COLO668 (cell line): ENCODE measurements around the gene CDKAL1.

ENCODE experiments used
- DNase-seq: peaks from one replicate; lab custom pipeline; 2025; ENCODE audit not compliant: unreplicated experiment; lab: John Stamatoyannopoulos, UW

CDKAL1 gene

DNA sequence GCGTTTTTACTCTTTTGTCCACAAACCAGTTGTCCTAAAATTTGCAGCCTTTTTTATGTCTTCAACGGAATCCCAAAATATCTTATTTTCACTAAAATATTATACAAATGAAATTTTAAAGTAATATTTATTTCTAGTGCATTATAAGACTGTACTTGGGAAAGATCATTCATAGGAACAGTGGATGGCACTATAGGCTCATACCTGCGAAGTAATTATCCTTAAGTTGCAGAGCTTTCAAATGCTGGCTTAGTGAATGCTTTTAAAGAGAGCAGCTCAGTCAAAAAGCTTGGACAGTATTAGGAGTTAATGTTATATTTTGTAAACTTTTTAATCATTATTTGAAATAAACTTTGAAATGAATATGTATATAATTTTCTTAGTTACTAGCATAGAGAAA lies 254.9 kb downstream of the CDKAL1 start:
- DNase-seq: no peak

DNA sequence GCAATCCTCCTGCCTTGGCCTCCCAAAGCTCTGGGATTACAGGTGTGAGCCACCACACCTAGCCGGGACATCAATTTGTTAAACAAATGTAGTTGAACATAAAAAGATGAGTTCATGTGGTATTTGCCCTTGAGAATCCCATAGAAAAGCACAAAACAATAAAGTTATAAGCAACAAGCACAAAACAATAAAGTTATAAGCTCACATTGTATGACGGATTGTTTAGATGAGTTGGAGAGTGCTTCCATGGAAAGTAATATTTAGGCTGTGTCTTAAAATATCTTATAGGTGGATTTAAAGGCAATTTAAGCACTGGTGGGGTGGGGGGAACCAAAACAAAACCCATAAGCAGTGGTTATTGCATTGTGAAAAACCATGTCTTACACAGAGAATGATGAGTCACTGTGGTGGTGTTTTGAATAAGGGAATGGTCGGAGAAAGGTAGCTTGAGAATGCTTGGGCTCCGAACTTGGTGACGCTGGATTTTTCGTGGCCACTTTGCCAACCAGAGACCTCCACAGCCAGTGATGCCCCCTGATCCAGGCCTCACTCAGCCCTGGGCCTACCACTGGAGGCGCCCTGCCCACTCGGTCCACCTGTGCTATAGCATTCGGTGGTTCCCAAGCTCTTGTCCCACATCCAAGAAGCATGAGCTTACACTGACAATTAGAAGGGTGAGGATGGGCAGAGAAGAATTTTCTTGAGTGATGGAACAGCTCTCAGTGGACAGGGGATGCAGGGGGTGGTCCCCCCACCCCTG lies 256.0 kb downstream of the CDKAL1 start:
- DNase-seq: no peak

DNA sequence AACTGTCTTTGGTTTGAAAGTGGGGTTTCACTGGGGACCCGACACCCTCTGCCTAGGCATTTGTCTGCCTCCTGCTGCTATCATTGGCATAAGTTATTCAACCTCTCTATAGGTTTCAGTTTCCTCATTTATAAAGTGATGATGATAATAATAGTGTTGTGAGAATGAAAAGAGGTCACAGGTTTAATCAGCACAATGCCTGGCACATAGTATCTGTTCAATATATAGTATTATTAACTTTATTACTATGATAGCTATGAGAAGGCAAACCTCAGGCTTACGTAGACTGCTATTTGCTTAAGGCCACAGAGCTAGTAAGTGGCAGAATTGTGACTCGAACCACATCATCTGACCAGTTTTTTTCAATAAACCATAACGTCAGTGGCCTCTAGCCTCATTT lies 256.8 kb downstream of the CDKAL1 start:
- DNase-seq: no peak

DNA sequence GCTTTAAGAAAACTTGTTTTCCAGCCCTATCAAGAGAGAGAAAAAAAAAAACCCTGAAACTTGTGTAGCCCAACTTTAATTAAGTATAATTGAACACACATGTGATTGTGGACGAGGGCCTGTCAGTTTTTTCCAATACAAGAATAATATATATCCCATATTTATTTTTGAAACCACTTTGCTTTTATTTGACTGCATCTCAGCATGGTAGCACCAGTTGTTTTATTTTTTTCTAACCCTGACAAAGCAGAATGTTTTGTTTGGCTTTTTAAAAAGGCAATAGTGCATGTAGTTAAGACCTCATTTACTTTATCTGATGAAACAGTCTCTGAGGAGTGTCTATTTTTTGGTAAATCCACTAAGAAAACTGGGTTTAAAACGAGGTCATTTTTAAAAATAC lies 257.7 kb downstream of the CDKAL1 start:
- DNase-seq: no peak

DNA sequence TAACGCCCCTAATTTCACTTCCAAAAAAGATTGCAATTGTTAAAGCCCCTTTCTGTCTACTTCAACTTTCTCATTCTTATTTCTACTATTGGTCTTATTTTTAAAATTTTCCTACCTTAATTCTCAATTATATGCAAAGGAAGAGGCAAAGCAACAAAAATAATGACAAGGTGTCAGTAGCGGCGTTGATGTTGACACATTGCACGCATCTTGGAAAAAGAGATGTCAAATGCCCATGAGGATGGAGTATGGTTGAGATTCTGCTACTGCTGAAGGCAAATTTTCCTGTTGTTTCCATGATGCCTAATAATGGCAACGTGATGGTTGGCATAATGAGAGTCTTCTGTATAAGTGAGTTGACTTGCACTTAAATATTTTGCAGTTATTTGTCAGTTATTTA lies 258.9 kb downstream of the CDKAL1 start:
- no peak for DNase-seq

DNA sequence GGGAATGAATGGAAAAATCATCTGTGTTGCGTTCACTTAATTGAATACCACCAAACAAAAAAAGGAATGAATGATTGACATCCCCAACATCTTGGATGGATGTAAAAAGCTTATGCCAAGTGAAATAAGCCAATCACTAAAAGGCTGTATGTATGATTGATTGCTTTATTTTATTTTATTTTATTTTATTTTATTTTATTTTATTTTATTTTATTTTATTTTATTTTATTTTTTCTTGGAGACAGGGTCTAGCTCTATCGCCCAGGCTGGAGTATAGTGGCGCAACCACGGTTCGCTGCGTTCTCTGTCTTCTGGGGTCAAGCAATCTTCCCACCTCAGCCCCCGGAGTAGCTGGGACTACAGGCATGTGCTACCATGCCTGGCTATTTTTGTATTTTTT lies 263.3 kb downstream of the CDKAL1 start:
- DNase-seq: no peak

DNA sequence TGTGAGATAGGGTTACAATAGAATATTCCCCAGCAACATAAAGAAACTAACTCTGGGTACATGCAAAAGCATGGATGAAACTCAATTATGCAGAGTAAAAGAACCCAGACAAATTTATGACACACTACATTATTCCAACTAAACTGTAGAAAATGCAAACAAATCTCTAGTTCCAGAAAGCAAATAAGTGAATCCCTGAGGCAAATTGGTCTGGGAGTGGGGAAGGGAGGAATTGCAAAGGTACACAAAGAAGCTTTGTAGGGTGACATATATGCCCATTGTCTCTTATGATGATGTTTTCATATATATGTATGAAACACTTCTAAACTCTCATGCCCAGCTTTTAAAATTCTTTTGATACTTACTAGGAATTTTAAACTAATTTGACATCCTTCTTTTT lies 266.0 kb downstream of the CDKAL1 start:
- no peak for DNase-seq

DNA sequence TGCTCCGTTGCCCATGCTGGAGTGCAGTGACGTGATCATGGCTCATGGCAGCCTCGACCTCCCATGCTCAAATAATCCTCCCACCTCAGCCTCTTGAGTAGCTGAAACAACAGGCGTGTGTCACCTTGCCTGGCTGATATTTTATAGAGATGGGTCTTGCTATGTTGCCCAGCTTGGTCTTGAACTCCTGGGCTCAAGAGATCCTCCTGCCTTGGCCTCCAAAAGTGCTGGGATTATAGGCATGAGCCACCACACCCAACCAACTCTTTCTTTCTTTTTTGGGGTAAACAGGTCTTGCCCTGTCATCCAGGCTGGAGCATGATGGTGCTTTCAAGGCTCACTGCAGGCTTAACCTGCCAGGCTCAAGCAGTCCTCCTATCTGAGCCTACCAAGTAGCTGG lies 266.4 kb downstream of the CDKAL1 start:
- DNase-seq: no peak

DNA sequence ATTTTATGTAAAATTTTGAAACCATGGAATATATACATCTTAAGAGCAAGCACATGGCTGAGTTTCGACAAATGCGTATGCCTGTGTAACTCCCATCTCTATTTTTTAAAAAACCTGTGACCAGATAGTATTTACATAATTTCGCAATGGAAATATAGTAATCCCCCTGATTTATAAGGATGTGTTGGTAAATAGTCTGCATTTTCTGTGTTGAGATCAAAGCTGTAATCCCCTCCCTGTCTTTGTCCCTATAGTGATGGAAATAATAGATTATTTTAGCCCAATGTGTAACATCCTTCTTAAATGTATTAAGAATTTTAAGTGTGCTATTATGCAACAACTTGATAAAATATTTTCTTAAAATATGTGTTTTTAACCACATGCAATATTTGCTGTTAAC lies 267.3 kb downstream of the CDKAL1 start:
- DNase-seq: no peak

DNA sequence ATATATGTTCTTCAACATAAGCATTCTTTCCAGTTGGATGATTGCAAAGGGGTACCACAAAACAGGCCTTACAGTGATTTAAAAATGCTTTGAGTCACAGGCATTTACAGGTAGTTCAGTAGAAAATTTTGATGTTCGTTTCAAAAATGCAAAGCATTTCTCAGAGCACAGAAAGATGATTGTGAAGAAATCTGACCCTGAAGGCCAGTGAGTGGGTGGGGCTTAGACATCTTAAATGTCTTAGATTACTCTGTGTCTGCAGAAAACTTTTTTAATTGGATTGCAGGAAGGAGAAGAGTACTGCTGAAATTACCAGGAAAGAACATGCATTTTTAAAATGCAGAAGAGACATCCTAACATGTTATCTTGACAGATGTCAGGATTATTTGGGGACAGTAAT lies 268.3 kb downstream of the CDKAL1 start:
- DNase-seq: no peak

DNA sequence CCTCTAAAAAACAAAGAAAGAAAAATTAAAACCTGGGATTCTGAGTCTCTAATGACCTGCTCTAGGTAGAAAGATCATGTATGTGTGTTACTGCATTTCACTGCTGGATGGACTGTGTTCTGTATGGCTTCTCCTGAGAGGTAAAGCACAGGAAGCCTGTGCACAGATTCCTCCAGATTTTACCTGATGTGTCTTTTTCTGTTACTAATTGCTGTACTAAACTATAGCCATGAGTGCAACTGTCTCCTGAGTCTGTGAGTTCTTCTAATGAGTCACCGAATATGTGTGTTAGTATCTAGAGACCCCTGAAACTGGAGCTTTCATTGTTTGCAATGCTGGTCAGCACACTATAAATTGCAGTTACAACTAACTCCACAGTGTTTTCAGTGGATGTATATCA lies 270.8 kb downstream of the CDKAL1 start:
- no peak for DNase-seq

DNA sequence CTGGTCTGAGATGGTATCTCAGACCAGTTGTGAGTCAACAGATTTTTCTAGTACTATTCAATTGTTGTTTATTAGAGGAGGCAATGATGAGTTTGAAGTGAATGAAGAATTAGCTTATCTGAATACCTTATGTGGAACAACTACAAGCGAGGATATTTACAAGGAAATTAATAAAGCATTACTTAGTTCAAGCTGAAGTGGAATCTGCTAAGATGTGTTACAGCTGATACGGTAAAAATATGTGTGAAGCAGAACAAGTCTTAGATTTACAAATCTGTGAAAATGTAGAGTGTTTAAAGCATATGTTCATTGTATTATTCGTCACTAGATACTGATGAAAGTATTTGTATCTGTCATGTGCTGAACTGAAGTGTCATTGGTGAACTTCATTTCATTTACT lies 272.4 kb downstream of the CDKAL1 start:
- no peak for DNase-seq

DNA sequence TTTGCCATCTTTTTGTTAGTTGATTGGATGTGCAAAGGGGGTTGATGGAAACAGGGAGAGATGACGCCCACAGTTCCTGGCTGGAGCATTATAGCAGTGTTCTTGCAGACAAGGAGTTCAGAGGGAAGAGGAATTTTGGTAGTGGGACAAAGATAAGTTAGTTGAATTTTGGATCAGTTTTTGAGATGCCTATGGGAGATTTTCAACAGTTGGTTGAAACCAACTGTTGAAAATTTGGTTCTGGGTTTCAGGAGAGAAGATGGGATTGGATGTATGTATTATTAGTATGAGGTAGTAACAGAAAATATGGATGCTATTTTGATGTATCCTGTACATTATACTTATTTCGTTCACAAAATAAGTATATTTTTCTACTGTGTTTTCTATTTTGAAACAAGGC lies 274.2 kb downstream of the CDKAL1 start:
- DNase-seq: no peak

DNA sequence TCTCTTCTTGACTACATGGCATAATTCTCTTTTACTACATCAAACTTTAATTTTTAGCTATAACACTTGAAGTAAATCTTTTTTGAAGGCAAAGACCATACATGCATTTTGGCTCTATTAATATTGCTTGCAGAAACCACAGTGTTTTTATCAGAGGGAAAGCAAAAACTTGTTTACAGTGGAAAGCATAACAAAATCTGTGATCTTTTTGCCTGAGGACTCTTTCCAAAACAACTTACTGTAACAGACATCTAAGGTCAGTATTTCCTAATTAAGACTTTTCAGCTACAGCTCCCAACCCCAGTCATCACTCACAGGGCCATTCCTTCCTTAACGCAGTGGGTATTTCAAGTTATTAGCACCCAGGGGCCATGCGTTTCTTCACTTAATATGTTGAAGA lies 274.7 kb downstream of the CDKAL1 start:
- no peak for DNase-seq

DNA sequence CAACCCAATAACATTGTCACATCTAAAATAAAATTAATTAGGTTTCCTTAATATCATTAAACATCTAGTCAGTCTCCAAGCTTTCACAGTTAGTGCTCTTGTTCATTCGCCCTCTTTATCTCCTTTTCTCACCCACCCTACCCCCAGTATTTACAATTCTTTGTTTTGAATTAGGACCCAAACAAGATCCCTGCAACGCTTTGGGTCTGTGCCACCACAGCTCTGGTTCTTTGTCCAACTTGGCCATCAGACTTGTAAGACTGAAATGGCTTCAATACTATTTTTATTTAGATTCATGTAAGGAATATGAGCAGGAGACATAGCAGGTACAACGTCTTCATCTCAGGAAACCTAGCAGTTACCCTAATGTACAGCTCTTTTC lies 276.5 kb downstream of the CDKAL1 start:
- DNase-seq: no peak

DNA sequence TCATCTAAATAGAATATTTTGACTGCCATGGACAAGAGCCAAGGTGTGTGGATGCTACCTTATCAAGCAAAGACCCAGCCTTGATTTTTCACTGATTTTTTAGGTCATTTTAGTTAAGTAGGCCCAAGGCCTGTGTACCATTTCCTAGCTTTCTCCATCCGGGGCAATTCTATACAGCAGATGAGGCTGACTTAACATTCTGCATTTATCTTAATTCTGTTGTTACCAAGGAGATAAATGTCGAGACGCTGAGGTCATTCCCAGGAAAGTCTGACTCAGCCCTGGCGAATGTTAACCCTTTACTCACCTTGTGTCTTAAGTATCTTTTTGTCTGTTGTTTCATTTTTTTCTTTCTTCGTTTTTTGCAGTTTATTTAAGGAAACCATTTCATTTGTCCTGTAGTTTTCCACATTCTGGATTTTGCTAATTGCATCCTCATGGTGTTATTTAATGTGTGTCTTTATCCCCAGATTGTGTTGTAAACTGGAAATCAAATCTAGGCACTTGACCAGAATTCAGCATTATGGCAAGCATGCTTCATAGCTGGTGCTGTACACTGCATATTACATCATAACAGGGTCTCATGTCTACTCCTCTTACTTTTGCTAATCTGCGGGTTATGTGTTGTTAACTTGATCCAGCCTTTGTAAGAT lies 277.0 kb downstream of the CDKAL1 start:
- DNase-seq: no peak

DNA sequence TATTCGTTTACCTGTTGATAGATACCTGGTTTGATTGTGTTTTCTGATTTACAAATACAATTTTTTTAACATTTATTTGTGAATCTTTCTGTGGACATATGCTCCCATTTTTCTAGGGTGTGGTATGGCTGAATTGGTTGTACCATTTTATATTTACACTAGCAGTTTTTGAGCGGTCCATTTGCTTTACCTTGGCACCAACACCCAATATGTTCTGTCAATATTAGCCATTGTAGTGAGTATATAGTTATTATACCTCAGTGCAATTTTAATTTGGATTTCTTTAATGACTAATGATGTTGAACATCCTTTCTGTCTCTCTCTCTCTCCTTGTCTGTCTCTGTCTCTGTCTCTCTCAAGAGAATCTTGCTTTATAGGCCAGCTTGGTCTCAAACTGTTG lies 278.5 kb downstream of the CDKAL1 start:
- DNase-seq: no peak

DNA sequence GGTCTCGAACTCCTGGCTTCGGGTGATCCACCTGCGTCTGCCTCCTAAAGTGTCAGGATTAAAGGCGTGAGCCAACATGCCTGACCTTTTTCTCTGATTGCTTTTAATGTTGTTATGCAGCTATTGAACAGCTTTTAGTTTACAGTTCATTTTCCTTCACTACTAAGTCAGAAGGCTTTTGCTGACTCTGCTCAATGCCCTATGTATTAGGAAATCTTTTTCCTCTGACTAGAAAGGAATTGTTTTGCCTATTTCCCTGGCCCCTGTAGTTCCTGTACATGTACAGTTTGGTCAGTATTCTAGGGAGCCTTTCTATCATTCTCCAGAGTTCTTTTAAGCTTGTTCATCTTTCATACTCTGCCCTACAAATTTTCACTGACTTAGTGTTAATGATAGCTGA lies 280.2 kb downstream of the CDKAL1 start:
- no peak for DNase-seq

DNA sequence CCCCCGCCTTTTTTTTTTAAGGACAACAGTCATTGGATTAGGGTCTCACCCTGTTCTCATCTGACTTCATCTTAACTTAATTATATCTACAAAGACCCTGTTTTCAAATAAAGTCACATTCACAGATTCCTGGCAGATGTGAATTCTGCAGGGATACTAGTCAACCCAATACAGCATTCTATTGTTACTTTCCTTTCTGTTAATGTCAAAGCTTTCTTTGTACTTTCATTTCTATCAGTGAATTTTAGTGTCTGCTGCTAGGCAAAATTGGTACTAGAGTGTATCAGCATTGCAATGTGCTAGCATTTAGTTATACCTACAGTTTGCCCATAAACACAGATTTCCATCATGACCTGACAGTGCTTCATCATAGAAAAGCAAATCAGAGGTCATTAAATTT lies 281.9 kb downstream of the CDKAL1 start:
- no peak for DNase-seq

DNA sequence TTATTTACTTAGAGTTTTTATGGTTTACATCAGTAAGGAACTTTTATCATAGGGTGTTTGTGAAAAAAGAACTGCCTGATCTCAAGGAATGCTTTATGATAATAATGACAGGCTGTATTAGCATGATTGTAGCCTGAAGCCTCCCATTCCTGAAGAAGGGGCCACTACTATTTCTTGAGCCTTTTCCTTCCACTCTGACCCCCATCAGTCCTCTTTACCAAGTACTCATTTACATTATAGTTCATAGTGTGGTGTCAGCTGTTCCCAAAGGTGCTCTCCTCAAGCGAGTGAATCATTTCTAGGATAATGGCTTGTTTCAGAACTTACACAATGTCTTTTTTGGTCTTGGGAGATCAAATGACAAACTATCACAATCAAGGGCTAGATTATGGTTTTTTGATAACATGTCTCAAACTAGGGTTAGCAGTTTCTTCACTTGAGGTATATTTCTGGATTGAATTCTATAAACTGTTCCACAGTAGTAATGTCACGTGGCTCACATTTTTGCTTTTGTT lies 283.6 kb downstream of the CDKAL1 start:
- DNase-seq: no peak

DNA sequence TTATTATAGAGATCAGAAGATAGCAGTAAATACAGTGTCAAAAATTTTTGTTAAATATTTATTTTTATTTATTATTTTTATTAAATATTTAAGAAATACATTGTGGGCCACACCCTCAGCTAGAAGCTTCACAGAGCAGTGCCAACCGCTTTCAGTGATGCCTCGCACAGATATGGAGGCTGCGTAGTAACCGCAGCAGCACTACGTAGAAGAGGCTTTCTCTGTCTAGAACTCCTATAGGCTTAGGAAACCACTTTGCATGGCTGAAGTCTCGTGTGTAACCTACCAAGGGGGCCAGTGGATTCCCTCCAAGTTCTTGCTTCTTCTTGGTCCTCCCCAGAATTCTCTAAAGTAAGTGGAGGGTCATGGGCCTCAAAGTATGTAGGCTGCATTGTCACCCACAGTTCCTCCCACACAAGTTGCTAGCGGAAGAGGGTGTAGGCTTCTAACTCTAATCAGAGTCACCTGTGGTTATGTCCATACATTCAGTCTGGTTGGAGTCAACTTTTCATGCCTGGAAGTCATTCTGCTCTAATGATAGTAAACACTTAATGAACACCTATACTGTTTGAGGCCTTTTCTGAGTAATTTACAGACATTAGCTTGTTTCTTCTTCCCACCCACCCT lies 285.6 kb downstream of the CDKAL1 start:
- no peak for DNase-seq

DNA sequence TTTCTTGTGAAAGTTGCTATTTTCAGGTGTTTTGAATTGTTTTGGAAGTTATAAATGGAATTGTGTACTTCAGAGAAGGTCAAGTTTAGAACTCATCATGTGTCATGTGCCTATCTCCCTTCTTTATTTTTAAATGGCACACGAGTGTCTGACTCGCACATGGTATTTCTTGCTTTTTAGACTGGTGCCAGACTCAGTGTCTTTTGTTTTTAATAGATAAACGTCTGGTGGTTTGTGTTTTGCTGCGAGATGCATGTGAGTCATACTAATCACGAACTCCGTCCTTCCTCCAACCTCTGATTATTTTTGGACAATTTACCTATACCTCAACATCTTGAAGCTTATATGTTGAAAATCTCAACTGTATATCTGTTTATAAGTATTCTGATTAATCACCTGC lies 292.1 kb downstream of the CDKAL1 start:
- DNase-seq: no peak
